Hematopoietic multipotent progenitor cell treated with erythropoietin and hydrocortisone succinate and interleukin-3 and kit ligand, for 17 days (in vitro differentiated cells): Measurements from ENCODE around the gene PTPN1.
A peak's percentile ranks its signal among the peaks of the same experiment; 100 is the strongest.
"Not testable (repeated sequence)": the region's sequence is repeated elsewhere in the genome, so short reads cannot be mapped to it uniquely, and the experiment has no call there.

Experiments
- DNase-seq: peaks from one replicate; pipeline ENCODE4 v3.0.0-alpha.2; 2015; ENCODE audit warnings: low spot score

The PTPN1 gene

GRCh38 chr20:50509923-50510705 lies at the start of gene PTPN1:
TSS of gene PTPN1 (plus strand) at chr20:50510383. CDS start at chr20:50510528, 145 bp downstream.
- DNase-seq: peak; percentile 100

- peak; percentile 79 for DNase-seq
Measured at GRCh38 chr20:50460608-50461267, 49.4 kb upstream of the PTPN1 start.

- DNase-seq: no peak
Measured at GRCh38 chr20:50462093-50462690, 48.0 kb upstream of the PTPN1 start.

DNA sequence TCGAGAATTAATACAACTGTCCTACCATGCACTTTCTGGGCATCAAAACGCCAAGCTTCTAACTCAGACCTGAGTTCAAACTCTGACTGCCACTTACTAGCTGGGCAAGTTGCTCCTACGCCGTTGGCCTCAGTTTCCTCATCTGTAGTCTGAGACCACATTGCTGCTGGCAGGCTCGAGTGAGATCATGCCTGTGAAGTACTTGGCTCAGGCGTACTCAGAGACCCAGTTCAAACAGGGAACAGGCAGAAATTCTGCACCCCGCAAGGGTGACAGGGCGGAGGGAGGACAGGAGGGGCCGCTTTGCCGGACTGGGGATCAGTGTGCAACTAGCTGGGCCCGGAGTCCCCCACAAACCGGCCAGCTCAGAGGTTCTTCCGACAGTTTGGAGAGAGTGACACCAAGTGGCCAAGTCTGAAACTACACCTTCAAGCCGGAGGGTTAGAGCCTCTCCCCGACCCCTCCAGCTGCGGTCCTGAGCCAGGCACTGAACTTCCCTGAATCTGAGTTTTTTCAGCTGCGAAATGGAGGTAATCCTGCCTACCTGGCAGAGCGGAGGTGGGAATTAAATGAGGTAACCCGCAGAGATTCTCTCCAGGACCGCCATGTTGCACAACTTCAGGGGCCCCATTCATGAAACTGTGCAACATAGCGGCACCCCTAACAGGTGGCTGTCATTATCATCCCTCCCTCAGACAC lies 46.0 kb upstream of the PTPN1 start:
- peak; percentile 67 for DNase-seq

DNA sequence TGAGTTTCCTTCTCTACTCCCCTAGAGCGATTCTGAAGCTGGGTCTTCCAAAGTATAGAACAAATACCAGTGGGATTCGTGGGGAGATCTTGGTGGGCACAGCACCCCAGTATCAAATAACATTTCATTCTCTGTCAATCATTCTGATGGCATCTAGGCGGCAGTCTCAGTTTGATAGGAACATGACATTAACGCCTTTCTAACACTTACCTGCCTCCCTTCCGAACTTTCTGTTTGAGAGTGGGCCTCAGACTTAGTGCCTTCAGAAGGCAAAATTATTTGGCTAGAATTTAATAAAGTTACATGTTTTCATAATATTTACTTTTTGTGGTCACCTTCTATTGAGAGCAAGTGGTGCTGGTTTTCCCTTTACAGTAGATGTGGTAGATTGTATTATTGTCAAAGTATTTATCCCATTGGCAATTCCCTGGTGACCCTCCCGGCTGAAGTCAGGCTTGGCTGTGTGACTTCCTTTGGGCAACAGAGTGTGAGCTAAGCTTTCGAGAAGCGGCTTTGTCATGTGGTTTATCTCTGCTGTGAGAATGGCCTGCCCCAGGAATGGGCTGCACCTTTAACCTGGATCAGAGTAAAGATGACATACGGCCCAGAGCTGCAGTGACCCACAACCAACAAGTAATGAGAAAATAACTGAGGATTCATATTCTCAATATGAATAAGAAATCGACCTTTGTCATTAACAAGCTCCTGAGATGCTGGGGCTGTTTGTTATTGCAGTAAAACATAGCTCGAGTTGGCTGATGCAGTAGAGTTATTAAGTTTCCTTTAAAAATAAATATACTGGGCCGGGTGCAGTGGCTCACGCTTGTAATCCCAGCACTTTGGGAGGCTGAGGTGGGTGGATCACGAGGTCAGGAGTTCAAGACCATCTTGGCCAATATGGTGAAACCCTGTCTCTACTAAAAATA lies 45.2 kb upstream of the PTPN1 start:
- DNase-seq: no peak

DNA sequence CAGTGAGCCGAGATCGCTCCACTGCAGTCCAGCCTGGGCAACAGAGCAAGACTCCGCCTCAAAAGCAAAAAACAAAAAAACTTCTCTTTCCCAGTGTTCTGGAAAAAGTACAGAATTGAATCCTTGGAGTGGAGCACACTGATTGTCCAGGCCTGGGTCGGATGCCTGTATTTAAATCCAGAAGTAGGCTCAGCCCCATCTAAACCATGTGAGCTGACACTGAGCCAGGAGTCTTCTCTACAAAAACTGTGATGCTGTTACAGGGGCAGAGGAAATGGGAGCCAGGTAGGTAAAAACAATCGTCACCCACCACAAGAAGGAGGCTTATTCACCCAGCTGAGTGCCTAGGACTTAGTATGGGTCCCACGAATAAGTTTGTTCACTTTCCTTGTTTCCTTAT lies 43.0 kb upstream of the PTPN1 start:
- no peak for DNase-seq

- DNase-seq: peak; percentile 22
Measured at GRCh38 chr20:50467718-50468356, 42.3 kb upstream of the PTPN1 start.

DNA sequence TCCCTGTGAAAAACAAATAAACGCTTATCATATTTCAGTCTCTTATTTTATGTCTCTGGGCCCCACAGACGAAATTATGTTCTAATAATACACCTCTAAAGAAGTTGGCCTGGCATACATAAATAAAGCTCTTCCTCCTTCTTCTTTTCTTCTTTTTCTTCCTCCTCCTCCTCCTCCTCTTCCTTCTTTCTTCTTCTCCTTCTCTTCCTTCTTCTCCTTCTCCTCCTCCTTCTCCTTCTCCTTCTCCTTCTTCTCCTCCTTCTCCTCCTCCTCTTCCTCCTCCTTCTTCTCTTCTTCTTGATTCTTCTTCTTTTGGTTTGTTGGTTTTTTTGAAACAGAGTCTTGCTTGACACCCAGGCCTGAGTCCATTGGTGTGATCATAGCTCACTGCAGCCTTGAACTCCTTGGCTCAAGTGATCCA lies 41.8 kb upstream of the PTPN1 start:
- no peak for DNase-seq

GRCh38 chr20:50469176-50469723 lies 40.9 kb upstream of the PTPN1 start:
- no peak for DNase-seq

DNA sequence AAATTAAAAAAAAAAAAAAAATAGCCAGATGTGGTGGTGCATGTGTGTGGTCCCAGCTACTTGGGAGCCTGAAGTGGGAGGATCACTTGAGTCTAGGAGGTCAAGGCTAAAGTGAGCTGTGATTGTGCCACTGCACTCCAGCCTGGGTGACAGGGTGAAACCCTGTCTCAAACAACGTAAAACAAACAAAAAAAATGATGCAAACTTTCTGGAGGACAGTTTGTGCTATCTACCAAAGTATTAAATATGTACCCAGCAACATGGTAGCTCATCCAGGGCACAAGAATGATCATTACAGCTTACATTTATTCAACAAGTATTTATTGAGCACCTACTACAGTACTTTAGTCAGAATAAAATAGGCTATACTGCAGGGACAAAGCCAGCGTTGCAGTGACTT lies 40.4 kb upstream of the PTPN1 start:
- DNase-seq: no peak

DNA sequence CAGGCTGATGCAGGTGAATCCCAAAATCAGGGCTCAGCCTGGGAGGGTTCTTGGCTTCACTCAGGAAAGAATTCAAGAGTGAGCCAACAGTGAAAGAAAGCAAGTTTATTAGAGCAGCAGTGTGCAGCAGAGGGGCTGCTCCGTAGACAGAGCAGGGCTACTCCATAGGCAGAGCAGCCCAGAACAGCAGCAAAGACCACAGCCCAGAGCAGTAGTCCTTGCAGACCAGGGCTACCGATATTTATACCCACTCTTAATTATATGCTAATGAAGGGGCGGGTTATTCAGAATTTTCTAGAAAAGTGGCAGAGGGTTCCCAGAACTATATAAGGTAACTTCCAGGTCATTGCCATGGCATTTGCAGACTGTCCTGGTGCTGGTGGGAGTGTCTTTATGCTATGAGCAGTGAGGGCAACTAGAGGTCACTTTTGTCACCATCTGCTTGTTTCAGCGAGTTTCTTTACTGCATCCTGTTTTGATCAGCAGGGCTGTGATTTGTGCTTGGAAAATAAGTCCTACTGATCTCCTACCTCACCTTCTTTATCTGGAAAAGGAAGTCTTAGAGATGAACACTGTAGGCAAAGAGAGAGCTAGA lies 39.8 kb upstream of the PTPN1 start:
- no peak for DNase-seq

- no peak for DNase-seq
Measured at GRCh38 chr20:50471231-50471630, 39.0 kb upstream of the PTPN1 start.

DNA sequence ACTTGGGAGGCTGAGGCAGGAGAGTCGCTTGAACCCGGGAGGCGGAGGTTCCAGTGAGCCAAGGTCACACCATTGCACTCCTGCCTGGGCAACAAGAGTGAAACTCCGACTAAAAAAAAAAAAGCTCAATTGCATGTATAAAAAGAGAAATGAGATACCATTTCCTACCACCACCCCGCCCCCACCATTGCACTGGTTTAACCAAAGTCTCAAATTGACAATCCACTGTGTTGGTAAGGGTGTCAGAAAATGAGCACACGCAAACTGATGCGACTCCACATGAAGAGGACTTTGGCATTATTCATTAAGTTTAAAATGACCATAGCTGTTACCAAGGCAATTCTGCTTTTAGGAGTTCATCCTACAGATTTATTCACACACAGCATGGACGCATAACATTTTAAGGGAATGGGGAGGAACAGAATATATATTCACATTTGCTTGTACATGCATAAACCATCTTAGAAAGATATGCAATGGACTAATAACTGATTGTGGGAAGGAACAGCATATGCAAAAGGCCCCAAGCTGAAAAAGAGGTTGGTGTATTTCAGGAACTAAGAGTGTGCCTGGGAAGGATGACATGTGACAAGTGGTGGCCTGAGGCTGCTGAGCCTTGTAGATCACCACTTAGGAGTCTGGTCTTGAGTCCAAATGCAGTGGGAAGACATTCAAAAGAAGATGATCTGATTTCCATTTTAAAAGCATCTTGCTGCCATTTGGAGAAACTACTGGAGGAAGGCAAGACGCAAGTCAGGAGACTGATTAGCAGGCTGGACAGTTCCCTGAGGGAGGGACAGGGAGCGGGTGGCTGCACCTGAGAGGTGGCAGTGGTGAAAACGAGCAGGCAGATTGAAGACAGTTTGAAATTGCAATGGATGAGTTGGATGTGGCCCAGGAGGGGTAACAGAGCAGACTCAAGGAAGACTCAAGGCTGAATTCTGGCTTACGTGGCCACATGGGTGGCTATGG lies 37.2 kb upstream of the PTPN1 start:
- DNase-seq: no peak

- DNase-seq: not testable (repeated sequence)
Measured at GRCh38 chr20:50474356-50474755, 35.8 kb upstream of the PTPN1 start.

- peak; percentile 35 for DNase-seq
Measured at GRCh38 chr20:50475681-50476292, 34.4 kb upstream of the PTPN1 start.

GRCh38 chr20:50477239-50477872 lies 32.8 kb upstream of the PTPN1 start:
- DNase-seq: no peak

GRCh38 chr20:50478162-50478990 lies 31.8 kb upstream of the PTPN1 start:
- DNase-seq: peak; percentile 93
